ENCODE results near the gene MKRN3.

- TF ChIP-seq, protein P1, sequence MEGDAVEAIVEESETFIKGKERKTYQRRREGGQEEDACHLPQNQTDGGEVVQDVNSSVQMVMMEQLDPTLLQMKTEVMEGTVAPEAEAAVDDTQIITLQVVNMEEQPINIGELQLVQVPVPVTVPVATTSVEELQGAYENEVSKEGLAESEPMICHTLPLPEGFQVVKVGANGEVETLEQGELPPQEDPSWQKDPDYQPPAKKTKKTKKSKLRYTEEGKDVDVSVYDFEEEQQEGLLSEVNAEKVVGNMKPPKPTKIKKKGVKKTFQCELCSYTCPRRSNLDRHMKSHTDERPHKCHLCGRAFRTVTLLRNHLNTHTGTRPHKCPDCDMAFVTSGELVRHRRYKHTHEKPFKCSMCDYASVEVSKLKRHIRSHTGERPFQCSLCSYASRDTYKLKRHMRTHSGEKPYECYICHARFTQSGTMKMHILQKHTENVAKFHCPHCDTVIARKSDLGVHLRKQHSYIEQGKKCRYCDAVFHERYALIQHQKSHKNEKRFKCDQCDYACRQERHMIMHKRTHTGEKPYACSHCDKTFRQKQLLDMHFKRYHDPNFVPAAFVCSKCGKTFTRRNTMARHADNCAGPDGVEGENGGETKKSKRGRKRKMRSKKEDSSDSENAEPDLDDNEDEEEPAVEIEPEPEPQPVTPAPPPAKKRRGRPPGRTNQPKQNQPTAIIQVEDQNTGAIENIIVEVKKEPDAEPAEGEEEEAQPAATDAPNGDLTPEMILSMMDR (IDR thresholded peaks at IDR 0.05), result no peak
- no peak for TF ChIP-seq POLR2AphosphoS5 (IDR thresholded peaks at IDR 0.05)
These were observed 13.2 kb downstream of the MKRN3 start for GRCh38 chr15:23578521-23579150.
